GM21447 (cell line): Measurements from ENCODE around the gene HESX1.

ENCODE experiments used
- ATAC-seq: cut with Tn5 transposase; IDR thresholded peaks from one replicate; pipeline ENCODE4 v1.9.1; 2021; ENCODE audit not compliant: unreplicated experiment

HESX1 gene

DNA sequence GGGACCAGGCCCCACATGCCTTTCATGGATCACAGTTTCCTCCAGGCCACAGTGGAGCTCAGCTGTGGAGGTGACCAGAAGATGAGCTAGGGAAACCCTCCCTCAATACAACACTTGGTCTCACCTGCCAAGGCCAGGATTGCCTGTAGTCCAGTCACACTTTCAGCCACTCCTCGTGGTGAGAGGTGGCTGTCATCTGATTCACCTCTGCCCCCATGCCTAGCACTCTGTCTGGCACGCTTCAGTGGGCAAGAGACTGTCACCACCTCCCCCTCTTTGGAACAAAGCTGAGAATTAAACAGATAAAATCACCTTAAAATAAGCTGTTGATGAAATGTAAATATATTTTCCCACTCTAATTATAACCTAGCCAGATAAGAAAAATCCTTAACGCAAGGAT is 30.7 kb downstream of the HESX1 start:
- no peak for ATAC-seq

- no peak for ATAC-seq
These were observed 31.6 kb downstream of the HESX1 start for GRCh38 chr3:57168151-57168550.

- no peak for ATAC-seq
These were observed 33.1 kb downstream of the HESX1 start for GRCh38 chr3:57166660-57167059.

DNA sequence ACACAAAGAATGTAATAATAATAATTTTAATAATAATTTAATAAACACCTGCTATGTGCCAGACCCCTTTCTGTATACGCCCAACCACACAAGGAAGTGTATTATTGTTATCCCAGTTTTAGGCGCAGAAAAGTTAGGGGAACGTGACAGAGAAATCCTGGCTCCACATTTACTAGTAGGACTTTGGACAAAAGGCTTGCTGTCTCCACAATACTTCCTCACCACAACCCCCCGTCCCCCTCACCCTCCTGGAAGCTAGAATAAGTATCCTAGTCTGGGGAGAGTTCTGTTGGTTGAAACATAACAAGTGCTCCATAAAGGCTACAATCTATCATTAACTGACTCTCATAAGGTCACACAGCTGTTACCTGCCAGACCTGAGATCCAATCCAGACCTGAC is 34.1 kb downstream of the HESX1 start:
- ATAC-seq = no peak

GRCh38 chr3:57164657-57165573 is 34.9 kb downstream of the HESX1 start, which contains the start of gene IL17RD:
IL17RD (minus strand) TSS chr3:57165353; CDS start chr3:57165286, 67 bp downstream.
- no peak for ATAC-seq

DNA sequence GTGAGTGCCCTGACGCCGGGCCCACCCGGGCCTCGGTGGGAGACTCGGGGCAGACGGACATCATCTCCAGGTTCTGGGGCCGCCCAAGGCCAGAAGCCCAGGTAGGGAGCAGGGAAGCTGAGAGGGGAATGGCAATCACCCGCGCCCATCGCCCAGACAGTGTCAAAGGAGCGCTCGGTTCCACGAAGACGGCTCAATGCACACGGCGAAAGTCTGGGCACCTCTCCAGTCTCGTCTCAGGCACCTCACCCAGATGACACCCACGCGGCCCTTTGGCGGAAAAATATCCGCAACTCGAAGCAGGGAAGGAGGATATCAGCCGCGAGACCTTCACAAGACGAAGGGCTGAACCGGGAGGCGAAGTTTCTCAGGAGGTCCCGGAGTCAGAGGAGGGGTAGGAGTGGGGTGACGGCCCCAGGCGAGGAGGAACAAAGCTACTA is 35.5 kb downstream of the HESX1 start:
- no peak for ATAC-seq

DNA sequence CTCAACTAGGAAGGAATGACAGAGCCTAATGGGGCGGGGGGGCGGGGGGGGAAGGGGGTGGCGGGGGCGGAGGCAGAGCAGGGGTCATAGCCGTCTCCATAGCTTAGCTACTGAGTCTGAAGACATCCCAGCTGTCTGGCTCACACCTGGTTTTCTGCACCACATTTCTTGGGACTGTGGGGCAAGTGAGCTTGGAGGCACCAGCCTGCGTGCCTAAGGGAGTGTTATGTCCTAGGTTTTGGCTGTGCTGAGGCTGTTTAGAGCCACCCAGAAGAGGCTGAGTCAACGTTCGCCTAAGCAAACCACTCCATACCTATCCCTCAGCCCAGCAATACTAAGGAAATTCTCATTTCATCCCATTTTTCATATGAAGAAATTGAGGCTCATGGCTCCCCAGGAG is 36.0 kb downstream of the HESX1 start:
- ATAC-seq = no peak

DNA sequence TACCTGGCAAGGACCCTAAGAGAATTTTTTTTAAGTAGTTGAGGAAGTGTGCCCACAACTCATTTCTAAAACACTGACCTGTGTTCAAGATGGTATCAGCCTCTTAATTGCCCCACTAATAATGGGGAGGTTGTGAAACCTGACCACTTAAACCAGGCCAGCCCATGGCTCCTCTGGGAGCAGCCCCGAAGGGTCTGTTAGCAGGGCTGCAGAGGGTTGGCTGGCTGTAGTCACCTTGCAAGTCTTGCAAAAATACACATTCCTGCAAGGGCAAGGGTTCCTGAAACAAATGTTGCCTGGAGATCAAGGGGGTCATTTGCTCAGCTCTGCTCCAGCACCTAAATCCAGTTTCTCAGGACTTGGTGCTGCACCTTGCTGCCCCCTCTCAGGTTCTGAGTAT is 37.9 kb downstream of the HESX1 start:
- no peak for ATAC-seq

- ATAC-seq = no peak
These were observed 38.8 kb downstream of the HESX1 start for GRCh38 chr3:57160765-57161538.

DNA sequence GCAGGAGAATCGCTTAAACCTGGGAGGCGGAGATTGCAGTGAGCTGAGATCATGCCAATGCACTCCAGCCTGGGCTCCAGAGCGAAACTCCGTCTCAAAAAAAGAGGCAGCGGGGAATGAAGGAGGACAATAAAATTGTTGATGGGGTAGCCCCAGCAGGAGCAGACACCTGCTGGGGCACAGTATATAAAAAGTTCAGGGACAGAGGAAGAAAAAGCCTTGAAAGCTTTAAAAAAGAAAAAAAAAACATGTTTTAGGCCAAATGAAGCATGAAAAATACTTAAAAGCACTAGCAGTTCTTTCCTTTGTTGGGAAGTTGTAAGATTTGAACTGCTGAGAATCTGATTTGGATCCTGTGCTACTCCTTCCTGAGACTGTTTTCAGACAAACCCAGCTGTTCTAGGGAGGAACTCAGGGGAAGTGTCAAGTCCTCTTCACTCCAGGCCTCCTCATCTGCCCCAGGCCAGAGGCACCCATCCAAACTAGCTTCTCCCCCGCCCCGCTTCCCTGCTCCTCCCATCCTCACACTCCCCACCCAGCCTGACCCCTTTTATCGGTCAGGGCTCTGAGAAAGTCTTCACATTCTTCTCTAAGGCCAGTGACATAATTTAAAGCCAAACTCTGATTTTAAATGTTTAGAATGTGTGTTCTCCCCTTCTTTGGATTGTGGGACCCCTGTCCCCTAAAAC is 39.6 kb downstream of the HESX1 start:
- no peak for ATAC-seq

GRCh38 chr3:57158813-57159738 is 40.7 kb downstream of the HESX1 start:
- ATAC-seq = no peak

DNA sequence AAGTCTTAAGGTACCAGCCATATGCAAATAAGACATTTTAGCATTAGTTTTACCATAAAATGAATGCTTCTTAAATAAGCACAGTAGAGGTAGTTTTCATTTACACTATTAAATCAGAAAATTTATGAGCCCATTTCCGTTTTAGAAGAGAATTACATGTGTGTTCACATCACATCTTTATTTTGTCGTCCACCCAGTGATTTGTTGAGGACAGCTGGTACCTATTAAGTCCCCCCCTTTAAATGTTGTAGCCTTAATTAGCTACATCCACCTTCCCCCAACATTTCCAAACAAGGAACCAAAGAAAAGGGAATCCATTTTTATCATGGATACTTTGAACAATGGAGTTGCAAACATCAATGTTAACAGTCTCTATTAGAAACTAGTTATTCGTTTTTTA is 41.5 kb downstream of the HESX1 start:
- ATAC-seq = no peak

DNA sequence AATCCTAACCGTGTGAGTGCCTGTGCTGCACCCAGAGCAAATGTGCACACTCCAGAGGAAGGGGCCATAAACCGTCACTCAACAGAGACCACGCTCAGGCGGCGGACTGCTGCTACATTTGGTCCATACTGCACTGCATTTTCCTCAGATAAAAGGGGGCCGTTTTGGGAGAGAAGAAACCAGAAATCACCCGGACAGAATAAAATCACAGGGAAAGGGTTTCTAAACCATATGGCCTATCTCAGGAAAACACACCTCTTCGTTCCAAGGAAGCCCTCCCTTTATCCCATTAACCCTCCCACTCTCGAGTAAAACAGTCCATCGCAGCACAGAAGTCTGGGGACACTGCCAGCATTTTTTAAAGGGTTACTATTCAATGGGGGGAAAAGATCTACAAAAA is 42.2 kb downstream of the HESX1 start:
- no peak for ATAC-seq

GRCh38 chr3:57155310-57155643 is 44.5 kb downstream of the HESX1 start:
- ATAC-seq = no peak

DNA sequence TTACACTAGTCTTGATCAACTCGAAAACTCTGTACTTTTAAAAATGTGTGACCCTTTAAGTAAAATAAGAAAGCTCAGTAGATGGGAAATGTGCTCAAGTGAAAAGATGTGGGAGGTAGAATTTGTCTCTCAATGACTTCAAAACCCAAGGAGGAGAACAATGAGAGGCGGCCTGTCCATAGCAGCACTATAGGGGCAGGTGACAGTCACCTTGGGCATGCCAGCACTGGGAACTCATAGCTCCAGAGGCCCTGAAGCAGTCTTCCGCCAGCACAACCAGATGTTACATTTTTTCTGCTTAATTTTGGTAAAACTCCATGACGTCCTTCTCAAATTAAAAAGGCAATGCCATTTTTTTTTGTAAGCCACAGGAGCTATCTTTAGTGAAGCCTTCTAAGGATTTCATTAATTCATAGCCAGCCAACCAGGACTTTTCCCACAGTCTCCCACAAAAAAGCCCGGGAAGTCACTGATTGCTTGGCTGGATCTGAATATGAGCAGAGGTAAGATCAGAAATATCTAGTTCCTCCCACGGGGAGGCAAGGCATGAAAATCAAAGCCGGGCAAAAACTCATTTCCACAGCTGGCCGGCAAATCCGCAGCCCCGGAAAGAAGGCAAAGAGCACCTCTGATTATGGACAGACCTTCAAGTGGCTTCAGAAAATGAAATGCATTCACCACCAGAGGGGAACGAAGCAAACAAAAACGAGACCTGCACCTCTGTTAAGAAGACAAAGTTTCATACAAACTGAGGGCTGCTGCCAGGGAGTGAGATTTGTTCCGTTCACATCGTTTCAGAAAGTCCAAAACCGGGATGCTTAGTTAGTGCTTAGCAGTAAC is 45.1 kb downstream of the HESX1 start:
- no peak for ATAC-seq

GRCh38 chr3:57152151-57153143 is 47.3 kb downstream of the HESX1 start:
- no peak for ATAC-seq

DNA sequence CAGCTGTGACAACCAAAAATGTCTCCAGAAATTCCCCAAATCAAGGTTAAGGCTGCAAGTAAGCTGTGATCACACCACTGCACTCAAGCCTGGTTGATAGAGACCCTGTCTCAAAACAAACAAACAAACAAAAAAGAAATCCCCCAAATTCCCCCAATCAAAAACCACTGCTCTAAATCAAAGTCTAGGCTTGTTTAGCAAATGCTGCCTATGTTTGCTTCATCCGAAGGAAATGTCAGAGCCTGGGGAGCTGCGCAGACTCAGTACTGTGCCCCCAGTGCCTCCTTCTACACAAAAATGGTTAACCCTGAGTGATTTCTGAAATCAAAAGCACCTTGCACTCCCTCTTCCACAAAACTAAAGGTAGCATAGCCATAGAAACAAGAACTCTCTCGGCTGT is 48.0 kb downstream of the HESX1 start:
- no peak for ATAC-seq

DNA sequence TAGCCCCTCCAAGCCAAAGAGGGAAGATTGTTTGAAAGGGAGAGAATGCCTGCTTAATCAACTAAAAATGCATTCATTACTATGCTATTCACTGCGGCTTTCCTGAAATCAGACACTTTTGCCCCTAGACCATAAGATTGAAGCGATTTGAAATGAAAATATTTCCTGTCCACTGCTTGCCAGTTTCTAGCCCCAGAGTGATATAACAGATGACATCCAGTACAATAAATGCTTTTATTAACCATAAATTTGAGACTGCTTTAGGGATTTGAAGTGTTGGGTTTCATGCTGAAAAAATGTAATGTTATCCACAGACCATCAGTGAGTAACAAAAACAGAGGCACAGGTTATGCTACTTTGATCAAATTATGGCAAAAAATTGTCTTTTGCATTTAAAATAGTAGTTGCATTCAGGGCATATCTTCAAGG is 48.7 kb downstream of the HESX1 start:
- no peak for ATAC-seq
